DOHH2 (cell line): Measurements from ENCODE around the gene RALGAPA2.

Experiments used
- EZH2phosphoT487 ChIP-seq: fragments of 200-600 bp; sonication (generic); IDR thresholded peaks from 2 replicates; pipeline ENCODE4 v1.6.1; 2017; ENCODE audit warnings: borderline replicate concordance, mild to moderate bottlenecking, antibody characterized with exemption, low read length, moderate library complexity, mixed read lengths
- TF ChIP-seq, protein P1 (sequence below): fragments of 200-600 bp; sonication (generic); IDR thresholded peaks from one replicate; pipeline ENCODE4 v1.5.1; 2014; ENCODE audit warnings: antibody characterized with exemption, mild to moderate bottlenecking, low read depth, low read length; ENCODE audit not compliant: poor library complexity, severe bottlenecking

DNA sequence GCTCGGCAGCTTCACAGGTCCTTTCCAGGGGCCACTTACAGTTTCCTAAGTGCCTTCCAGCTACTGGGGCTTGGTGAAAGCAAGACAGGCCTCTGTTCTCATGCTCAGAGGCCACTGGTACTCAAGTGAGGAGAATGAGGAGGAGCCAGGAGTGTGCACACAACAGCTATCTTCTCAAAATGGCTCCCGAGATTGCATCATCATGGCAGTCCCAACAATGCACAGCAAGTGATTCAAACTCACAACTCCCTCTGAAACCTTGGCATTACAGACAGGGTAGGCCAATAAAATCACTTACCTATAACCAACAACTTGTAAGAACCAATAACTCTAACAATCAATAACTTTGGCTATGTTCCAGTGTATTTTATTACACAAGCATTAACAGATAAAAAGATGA is 77.4 kb downstream of the RALGAPA2 start:
- no peak for TF ChIP-seq EZH2phosphoT487
- TF ChIP-seq, protein P1, sequence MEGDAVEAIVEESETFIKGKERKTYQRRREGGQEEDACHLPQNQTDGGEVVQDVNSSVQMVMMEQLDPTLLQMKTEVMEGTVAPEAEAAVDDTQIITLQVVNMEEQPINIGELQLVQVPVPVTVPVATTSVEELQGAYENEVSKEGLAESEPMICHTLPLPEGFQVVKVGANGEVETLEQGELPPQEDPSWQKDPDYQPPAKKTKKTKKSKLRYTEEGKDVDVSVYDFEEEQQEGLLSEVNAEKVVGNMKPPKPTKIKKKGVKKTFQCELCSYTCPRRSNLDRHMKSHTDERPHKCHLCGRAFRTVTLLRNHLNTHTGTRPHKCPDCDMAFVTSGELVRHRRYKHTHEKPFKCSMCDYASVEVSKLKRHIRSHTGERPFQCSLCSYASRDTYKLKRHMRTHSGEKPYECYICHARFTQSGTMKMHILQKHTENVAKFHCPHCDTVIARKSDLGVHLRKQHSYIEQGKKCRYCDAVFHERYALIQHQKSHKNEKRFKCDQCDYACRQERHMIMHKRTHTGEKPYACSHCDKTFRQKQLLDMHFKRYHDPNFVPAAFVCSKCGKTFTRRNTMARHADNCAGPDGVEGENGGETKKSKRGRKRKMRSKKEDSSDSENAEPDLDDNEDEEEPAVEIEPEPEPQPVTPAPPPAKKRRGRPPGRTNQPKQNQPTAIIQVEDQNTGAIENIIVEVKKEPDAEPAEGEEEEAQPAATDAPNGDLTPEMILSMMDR = no peak
